ENCODE results near the gene FMN1.

DNA sequence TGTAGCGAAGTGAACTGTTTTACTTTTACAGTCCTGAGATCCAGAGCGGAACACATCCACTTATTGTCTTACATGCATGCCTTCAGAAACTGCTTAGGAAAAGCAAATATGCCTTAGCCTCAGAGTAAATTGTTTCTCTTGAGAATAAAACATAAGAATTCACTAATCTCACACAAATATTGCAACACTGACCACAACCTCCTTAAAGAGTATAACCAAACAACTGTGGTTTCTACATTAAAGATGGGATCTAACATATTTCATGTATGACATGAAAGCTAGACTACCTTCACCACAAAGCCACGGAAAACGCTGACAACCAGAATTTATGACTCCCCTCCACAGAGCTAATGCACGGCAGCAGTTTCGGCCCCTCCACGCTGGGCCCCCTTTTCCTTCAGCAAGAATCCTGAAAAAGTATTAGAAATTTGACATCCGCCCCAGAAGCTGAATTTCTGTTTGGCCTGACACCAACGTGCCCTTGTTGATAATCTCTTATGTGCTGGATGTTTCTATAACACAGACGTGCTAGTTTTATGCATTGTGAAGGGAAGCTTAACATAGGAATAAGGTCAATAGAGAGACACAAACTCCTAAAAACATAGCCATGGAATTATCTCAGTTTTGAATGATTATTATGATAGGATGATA is 392.1 kb downstream of the FMN1 start:
- TF ChIP-seq EP300 (IDR thresholded peaks at IDR 0.05; ENCODE audit: borderline replicate concordance) (no peak), YY1 (IDR thresholded peaks at IDR 0.05; ENCODE audit: low read depth) (no peak), CREB1 (IDR thresholded peaks at IDR 0.05; ENCODE audit: low read depth) (no peak), EGR1 (IDR thresholded peaks at IDR 0.05) (no peak), CEBPB (IDR thresholded peaks at IDR 0.05) (no peak), NFIC (IDR thresholded peaks at IDR 0.05) (no peak), RAD21 (IDR thresholded peaks at IDR 0.05; ENCODE audit: low read depth) (no peak), TEAD4 (IDR thresholded peaks at IDR 0.05) (no peak), FOXM1 (IDR thresholded peaks at IDR 0.05; ENCODE audit: borderline replicate concordance, low read depth) (no peak), TAF1 (IDR thresholded peaks at IDR 0.05; ENCODE audit: low read depth) (no peak)
- TF ChIP-seq, protein P1, sequence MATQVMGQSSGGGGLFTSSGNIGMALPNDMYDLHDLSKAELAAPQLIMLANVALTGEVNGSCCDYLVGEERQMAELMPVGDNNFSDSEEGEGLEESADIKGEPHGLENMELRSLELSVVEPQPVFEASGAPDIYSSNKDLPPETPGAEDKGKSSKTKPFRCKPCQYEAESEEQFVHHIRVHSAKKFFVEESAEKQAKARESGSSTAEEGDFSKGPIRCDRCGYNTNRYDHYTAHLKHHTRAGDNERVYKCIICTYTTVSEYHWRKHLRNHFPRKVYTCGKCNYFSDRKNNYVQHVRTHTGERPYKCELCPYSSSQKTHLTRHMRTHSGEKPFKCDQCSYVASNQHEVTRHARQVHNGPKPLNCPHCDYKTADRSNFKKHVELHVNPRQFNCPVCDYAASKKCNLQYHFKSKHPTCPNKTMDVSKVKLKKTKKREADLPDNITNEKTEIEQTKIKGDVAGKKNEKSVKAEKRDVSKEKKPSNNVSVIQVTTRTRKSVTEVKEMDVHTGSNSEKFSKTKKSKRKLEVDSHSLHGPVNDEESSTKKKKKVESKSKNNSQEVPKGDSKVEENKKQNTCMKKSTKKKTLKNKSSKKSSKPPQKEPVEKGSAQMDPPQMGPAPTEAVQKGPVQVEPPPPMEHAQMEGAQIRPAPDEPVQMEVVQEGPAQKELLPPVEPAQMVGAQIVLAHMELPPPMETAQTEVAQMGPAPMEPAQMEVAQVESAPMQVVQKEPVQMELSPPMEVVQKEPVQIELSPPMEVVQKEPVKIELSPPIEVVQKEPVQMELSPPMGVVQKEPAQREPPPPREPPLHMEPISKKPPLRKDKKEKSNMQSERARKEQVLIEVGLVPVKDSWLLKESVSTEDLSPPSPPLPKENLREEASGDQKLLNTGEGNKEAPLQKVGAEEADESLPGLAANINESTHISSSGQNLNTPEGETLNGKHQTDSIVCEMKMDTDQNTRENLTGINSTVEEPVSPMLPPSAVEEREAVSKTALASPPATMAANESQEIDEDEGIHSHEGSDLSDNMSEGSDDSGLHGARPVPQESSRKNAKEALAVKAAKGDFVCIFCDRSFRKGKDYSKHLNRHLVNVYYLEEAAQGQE (IDR thresholded peaks at IDR 0.05; ENCODE audit: low read depth): no peak
- TF ChIP-seq, protein P2, sequence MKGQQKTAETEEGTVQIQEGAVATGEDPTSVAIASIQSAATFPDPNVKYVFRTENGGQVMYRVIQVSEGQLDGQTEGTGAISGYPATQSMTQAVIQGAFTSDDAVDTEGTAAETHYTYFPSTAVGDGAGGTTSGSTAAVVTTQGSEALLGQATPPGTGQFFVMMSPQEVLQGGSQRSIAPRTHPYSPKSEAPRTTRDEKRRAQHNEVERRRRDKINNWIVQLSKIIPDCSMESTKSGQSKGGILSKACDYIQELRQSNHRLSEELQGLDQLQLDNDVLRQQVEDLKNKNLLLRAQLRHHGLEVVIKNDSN (IDR thresholded peaks at IDR 0.05): no peak
- TF ChIP-seq, protein P3, sequence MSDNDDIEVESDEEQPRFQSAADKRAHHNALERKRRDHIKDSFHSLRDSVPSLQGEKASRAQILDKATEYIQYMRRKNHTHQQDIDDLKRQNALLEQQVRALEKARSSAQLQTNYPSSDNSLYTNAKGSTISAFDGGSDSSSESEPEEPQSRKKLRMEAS (IDR thresholded peaks at IDR 0.05): no peak

Data from Ishikawa (cell line).